Stimulated activated CD4-positive, alpha-beta T cell treated with anti-CD3 and anti-CD28 coated beads, TNF-alpha, amount 100 ng/mL, for 1 hour (primary cell): Measurements from ENCODE around the gene HDAC3.
"Not testable (repeated sequence)": the region's sequence is repeated elsewhere in the genome, so short reads cannot be mapped to it uniquely, and the experiment has no call there.

Experiments
- DNase-seq, 3 donors: peaks; one replicate each; pipeline ENCODE4 v3.0.0-alpha.2; 2020; ENCODE audit warnings: low read depth in 3 of 3, low spot score in 1 of 3

Gene HDAC3

GRCh38 chr5:141636106-141636412 lies 590 bp downstream of the HDAC3 start:
- DNase-seq: no peak

- no peak for DNase-seq
Measured at GRCh38 chr5:141635646-141636045, 1.0 kb downstream of the HDAC3 start.

GRCh38 chr5:141634720-141635119 lies 1.9 kb downstream of the HDAC3 start:
- DNase-seq: no peak

GRCh38 chr5:141633871-141634561 lies 2.6 kb downstream of the HDAC3 start:
- DNase-seq: no peak

GRCh38 chr5:141632650-141633049 lies 4.0 kb downstream of the HDAC3 start:
- no peak for DNase-seq

GRCh38 chr5:141630570-141631140 lies 6.0 kb downstream of the HDAC3 start:
- DNase-seq: no peak

GRCh38 chr5:141628175-141628788 lies 8.4 kb downstream of the HDAC3 start:
- DNase-seq: no peak

- DNase-seq: no peak
Measured at GRCh38 chr5:141623611-141624010, 13.0 kb downstream of the HDAC3 start.

GRCh38 chr5:141623186-141623585 lies 13.5 kb downstream of the HDAC3 start:
- no peak for DNase-seq

- DNase-seq: peak; percentile 97 to 99 (median 98)
Measured at GRCh38 chr5:141618804-141619554, 17.7 kb downstream of the HDAC3 start, which contains the start of gene DIAPH1. Gene DIAPH1 (minus strand): TSS chr5:141619000. CDS start chr5:141618914, 86 bp downstream.

GRCh38 chr5:141618030-141618803 lies 18.4 kb downstream of the HDAC3 start:
- peak in 1 of 3 donors; percentile 27 for DNase-seq

- DNase-seq: no peak
Measured at GRCh38 chr5:141617682-141618029, 19.0 kb downstream of the HDAC3 start.

GRCh38 chr5:141617128-141617527 lies 19.5 kb downstream of the HDAC3 start:
- no peak for DNase-seq

- no peak for DNase-seq
Measured at GRCh38 chr5:141615991-141616720, 20.5 kb downstream of the HDAC3 start.

- DNase-seq: no peak
Measured at GRCh38 chr5:141613344-141613743, 23.3 kb downstream of the HDAC3 start.

- DNase-seq: no peak
Measured at GRCh38 chr5:141611289-141611688, 25.4 kb downstream of the HDAC3 start.

- DNase-seq: not testable (repeated sequence)
Measured at GRCh38 chr5:141609921-141610320, 26.7 kb downstream of the HDAC3 start.

GRCh38 chr5:141609044-141609443 lies 27.6 kb downstream of the HDAC3 start:
- no peak for DNase-seq

GRCh38 chr5:141608557-141608956 lies 28.1 kb downstream of the HDAC3 start:
- DNase-seq: no peak

- no peak for DNase-seq
Measured at GRCh38 chr5:141608046-141608445, 28.6 kb downstream of the HDAC3 start.
